Cardiac muscle cell (in vitro differentiated cells and primary cell): ENCODE measurements around the gene IL22. TPM values are rescaled to one million over a fixed set of nuclear protein-coding genes. Genes with fewer than 3 reads are reported as not detected.

Experiments
- DNase-seq, 2 donors: peaks; one replicate each; pipeline versions ENCODE4 v3.0.0 to v3.0.0-alpha.2; 2010 to 2017; ENCODE audit warnings: low read depth in 1 of 2, low spot score in 1 of 2
- H3K27ac ChIP-seq: fragments of 200-600 bp; sonication (generic); 2 replicates; pipeline ENCODE4 v1.5.1; 2016
- H3K27me3 ChIP-seq: fragments of 200-600 bp; sonication (generic); 2 replicates; pipeline ENCODE4 v1.6.0; 2016; ENCODE audit warnings: control low read depth
- H3K36me3 ChIP-seq: fragments of 200-600 bp; sonication (generic); 2 replicates; pipeline ENCODE4 v1.5.1; 2016; ENCODE audit warnings: control low read depth
- H3K4me1 ChIP-seq: fragments of 200-600 bp; sonication (generic); 2 replicates; pipeline ENCODE4 v1.8.1; 2017; ENCODE audit warnings: low read depth, mild to moderate bottlenecking, mixed run types
- H3K4me3 ChIP-seq: fragments of 200-600 bp; sonication (generic); 2 replicates; pipeline ENCODE4 v1.5.1; 2016; ENCODE audit warnings: mild to moderate bottlenecking
- H3K9me3 ChIP-seq: fragments of 200-600 bp; sonication (generic); 2 replicates; pipeline ENCODE4 v1.5.1; 2017; ENCODE audit warnings: low read depth, mild to moderate bottlenecking, control low read depth
- polyA plus RNA-seq: library from polyadenylated mRNA; unstranded; fragments of >200 nt; fragmentation: Nextera tagmentation; extraction: Ambion mirVana; gene quantifications from 2 replicates; pipeline ENCODE4 v1.2.1, GENCODE V29; 2016
- total RNA-seq: library from RNA; depleted of rRNA; stranded (reverse); fragments of >200 nt; gene quantifications from 2 replicates; pipeline ENCODE4 v1.2.3, GENCODE V29; 2016
- TF ChIP-seq, protein P1 (sequence below): IDR thresholded peaks from 2 replicates; pipeline ENCODE4 v1.5.1; 2012; ENCODE audit warnings: low read depth, mild to moderate bottlenecking, low read length

IL22 gene
- total and polyA plus RNA-seq, 2 experiments from 2014 or later: not detected

DNA sequence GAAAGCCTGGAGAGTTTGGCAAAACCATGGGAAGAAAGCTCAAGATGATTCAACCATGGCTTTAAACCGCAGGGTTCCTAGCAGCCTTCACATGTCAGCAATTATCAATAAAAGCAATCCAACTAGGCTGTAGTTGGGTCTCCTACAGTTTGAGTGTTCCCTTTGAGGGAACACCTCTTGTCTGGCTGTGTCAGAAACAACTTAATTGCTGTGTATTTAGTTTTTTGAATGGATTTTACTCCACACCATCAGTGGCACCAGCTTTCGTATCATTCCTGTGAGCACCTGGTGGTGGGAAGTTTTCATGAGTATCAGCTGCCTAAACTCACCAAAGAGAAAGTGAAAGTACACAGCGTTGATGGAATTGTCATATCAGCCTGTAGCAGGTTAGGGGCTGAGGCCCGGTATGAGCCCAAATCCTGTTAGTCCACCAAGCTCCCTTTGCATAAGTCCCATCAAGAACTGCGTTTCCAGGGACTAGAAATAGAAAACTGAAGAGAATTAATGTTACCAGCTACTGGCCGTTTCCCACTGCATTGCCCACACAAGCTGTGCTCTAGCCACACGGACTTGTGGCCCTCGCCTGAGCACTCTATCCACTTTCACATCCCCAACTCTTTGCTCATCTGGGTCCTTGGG is 16.9 kb downstream of the IL22 start:
- TF ChIP-seq, protein P1, sequence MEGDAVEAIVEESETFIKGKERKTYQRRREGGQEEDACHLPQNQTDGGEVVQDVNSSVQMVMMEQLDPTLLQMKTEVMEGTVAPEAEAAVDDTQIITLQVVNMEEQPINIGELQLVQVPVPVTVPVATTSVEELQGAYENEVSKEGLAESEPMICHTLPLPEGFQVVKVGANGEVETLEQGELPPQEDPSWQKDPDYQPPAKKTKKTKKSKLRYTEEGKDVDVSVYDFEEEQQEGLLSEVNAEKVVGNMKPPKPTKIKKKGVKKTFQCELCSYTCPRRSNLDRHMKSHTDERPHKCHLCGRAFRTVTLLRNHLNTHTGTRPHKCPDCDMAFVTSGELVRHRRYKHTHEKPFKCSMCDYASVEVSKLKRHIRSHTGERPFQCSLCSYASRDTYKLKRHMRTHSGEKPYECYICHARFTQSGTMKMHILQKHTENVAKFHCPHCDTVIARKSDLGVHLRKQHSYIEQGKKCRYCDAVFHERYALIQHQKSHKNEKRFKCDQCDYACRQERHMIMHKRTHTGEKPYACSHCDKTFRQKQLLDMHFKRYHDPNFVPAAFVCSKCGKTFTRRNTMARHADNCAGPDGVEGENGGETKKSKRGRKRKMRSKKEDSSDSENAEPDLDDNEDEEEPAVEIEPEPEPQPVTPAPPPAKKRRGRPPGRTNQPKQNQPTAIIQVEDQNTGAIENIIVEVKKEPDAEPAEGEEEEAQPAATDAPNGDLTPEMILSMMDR: no peak
- peaks cover 21% of the 10 kb centered on the region for H3K4me1 ChIP-seq
- H3K27me3 ChIP-seq: no peaks in the 10 kb centered on the region
- peak overlapping the region; percentile 84 for H3K27ac ChIP-seq
- no peak overlapping the region for H3K4me3 ChIP-seq
- H3K9me3 ChIP-seq: no peaks in the 10 kb centered on the region
- H3K36me3 ChIP-seq: no peaks in the 10 kb centered on the region
- no peak for DNase-seq

DNA sequence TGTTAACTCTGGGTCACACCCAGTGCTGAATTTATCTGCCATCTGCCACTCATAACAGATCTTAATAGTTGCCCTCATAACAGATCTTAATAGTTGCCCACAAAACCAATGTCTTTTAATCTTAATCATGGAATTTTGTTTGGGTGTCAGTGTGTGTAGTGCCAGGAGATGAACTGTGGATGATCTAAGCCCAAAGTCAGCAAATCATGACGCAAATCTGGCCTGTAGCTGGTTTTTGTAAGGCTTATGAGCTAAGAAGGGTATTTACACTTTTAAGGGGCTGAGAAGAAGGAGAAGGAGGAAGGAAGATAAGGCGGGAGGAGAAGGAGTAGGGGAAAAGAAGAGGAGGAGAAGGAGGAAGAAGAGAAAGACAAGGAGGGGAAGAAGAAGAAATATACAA is 17.8 kb downstream of the IL22 start:
- no peak overlapping the region for H3K27ac ChIP-seq
- peaks cover 19% of the 10 kb centered on the region for H3K4me1 ChIP-seq
- DNase-seq: no peak
- H3K36me3 ChIP-seq: no peaks in the 10 kb centered on the region
- H3K27me3 ChIP-seq: no peaks in the 10 kb centered on the region
- H3K9me3 ChIP-seq: no peaks in the 10 kb centered on the region
- H3K4me3 ChIP-seq: no peak overlapping the region
- TF ChIP-seq, protein P1: no peak

DNA sequence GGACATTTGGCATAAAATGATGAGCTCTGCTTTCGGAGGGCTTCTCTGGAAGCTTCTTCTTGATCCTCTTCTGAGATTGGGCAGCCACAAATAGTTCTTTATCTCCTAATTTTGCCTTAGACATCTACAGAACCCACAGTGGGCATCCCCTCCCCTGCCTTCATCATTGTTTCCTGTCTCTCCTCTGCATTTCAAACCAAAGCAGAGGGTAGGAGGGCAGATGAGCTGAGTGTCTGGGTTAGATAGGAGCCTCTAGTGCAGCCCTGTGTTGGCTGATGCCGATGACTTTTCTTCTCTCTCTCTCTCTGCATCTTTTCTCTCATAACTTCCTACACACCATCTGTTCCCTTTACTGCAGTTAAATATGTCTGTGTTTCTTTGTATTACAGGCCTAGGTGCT is 19.3 kb downstream of the IL22 start:
- no peak overlapping the region for H3K4me3 ChIP-seq
- no peaks in the 10 kb centered on the region for H3K9me3 ChIP-seq
- no peaks in the 10 kb centered on the region for H3K36me3 ChIP-seq
- peaks cover 19% of the 10 kb centered on the region for H3K4me1 ChIP-seq
- H3K27ac ChIP-seq: no peak overlapping the region
- DNase-seq: no peak
- TF ChIP-seq, protein P1: no peak
- no peaks in the 10 kb centered on the region for H3K27me3 ChIP-seq

DNA sequence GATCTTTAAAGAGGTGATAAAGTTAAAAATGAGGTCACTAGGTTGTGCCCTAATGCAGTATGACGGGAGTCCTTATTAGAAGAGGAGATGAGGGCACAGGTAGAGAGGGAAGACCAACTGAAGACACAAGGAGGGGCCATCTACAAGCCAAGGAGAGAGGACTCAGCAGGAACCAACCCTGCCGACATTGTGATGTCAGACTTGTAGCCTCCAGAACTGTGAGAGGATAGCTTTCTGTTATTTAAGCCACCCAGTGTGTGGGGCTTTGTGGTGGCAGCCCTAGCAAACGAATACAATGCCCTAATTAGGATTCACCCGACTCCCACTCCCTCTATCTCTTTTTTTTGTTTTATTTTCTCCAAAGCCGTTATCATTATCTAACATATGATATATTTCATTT is 19.9 kb downstream of the IL22 start:
- H3K4me3 ChIP-seq: no peak overlapping the region
- H3K36me3 ChIP-seq: no peaks in the 10 kb centered on the region
- DNase-seq: no peak
- H3K27me3 ChIP-seq: no peaks in the 10 kb centered on the region
- H3K27ac ChIP-seq: no peak overlapping the region
- peaks cover 19% of the 10 kb centered on the region for H3K4me1 ChIP-seq
- TF ChIP-seq, protein P1: no peak
- H3K9me3 ChIP-seq: no peaks in the 10 kb centered on the region

DNA sequence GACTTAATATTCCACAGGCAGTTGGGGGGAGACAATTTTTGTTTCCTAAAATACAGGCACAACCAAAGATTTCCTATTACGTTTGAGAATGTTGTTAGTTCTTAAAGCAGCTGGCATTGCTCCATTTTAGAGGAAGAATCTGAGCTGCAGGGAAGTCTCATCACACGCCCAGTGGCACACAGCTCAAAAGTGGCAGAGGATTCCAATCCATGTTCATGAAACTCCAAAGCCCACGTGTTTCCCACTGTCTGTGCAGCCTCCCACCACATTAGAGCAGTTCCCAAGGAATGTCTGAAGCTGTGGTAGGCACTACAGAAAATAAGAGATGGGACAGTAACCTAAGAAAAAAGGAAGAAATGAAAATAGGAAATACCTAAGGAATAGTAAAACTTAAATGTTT is 21.7 kb downstream of the IL22 start:
- Histone ChIP-seq H3K4me1 (peaks cover 3% of the 10 kb centered on the region), H3K9me3 (no peaks in the 10 kb centered on the region), H3K27ac (no peak overlapping the region), H3K27me3 (no peaks in the 10 kb centered on the region), H3K36me3 (no peaks in the 10 kb centered on the region), H3K4me3 (no peak overlapping the region)
- TF ChIP-seq, protein P1: no peak
- DNase-seq: no peak
